ENCODE measurements around the gene G0S2. TPM values are rescaled to one million over a fixed set of nuclear protein-coding genes. Genes with fewer than 3 reads are reported as not detected.
A peak's percentile ranks its signal among the peaks of the same experiment; 100 is the strongest.

The G0S2 gene
- total RNA-seq, 1 experiment from 2014 or later: 620 TPM

DNA sequence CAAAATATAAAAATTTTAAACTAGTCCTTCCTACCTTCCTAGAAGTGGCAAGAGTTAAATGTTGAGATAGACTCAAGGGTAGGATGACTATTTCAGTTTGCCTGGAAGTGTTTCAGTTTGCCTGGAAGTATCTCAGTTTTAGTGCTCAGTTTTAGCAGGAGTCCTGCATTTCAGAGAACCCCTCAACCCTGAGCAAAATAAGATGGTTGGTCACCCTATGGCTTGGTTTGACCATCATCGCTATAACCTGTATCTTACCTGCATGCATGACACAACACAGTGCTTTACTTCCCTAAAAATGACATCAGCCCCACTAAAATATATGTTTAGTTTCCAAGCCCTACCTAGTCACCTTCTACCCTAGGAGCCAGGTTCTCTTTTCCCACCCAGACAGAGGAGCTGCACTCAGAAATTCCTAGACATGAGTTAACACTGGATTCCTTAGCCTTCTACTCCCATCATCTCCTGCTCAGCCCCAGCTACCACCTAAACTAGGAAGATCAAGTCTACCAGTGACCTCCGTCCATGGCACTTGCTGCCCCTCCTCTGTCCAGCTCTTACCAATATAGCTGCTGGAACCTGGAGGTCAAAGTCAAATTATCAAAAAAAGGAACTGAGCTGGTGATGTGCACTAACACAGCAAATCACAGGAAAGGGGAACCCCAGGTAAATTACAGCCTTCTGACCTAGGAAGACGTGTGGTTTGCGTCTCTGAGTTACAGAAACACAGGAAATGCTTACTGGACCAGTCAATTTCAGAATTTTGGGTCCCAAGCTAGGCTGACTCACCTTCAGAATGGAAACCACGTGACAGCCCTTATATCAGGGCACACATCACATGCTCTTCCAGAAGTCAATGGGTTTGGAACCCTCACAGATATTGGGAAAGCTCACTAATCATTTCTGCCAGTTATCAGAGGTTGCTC is 2.2 kb upstream of the G0S2 start:
- H3K36me3 ChIP-seq (ENCODE audit: low read depth, low read length): no peaks in the 10 kb centered on the region
- H4K20me1 ChIP-seq (ENCODE audit: low read length): peaks cover 6% of the 10 kb centered on the region; the same call in 1 of the 2 replicates
- H2AFZ ChIP-seq (ENCODE audit: low read length): no peak overlapping the region
- ChIA-PET POLR2A (ENCODE audit: unreplicated experiment) (interaction anchor here (0.6 to 1.8 kb wide), 2 partner anchors 15 to 20 kb away, joined by 4 to 5 read pairs; partner anchors contain the start of gene LAMB3), CTCF (interaction anchor here (0.7 kb wide), 1 partner anchor 20 kb away, joined by 3 read pairs; no protein-coding TSS in a partner anchor)
- no peaks in the 10 kb centered on the region for H3F3A ChIP-seq (ENCODE audit: low read length, unreplicated experiment)
- intact Hi-C loops (cut with micrococcal nuclease): no loop called here
- H3K4me1 ChIP-seq (ENCODE audit: insufficient read depth, low read length): peaks cover 61% of the 10 kb centered on the region
- no peak overlapping the region for H3K9ac ChIP-seq (ENCODE audit: low read length)
- peaks cover 41% of the 10 kb centered on the region for H3K79me2 ChIP-seq (ENCODE audit: low read length)
- ATAC-seq: no peak
- no peaks in the 10 kb centered on the region for H3K27me3 ChIP-seq (ENCODE audit: low read length)
- TF ChIP-seq, protein P1, sequence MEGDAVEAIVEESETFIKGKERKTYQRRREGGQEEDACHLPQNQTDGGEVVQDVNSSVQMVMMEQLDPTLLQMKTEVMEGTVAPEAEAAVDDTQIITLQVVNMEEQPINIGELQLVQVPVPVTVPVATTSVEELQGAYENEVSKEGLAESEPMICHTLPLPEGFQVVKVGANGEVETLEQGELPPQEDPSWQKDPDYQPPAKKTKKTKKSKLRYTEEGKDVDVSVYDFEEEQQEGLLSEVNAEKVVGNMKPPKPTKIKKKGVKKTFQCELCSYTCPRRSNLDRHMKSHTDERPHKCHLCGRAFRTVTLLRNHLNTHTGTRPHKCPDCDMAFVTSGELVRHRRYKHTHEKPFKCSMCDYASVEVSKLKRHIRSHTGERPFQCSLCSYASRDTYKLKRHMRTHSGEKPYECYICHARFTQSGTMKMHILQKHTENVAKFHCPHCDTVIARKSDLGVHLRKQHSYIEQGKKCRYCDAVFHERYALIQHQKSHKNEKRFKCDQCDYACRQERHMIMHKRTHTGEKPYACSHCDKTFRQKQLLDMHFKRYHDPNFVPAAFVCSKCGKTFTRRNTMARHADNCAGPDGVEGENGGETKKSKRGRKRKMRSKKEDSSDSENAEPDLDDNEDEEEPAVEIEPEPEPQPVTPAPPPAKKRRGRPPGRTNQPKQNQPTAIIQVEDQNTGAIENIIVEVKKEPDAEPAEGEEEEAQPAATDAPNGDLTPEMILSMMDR (conservative IDR thresholded peaks at IDR 0.05; ENCODE audit: low read depth, low read length): no peak
- TF ChIP-seq EZH2 (IDR thresholded peaks at IDR 0.05; ENCODE audit: low read length, unreplicated experiment) (no peak), EZH2phosphoT487 (IDR thresholded peaks at IDR 0.05; ENCODE audit: borderline replicate concordance, low read length) (no peak)
- H3K4me2 ChIP-seq (ENCODE audit: low read length): peak overlapping the region; percentile 84; the same call in 1 of the 2 replicates
- BruUV-seq (replicated peaks): no TSS peak
- no peak overlapping the region for H3K27ac ChIP-seq (ENCODE audit: low read length)
- peak; percentile 45 for DNase-seq
- H3K9me2 ChIP-seq (replicated peaks; ENCODE audit: low read length): no peaks in the 10 kb centered on the region
- H3K9me3 ChIP-seq (ENCODE audit: low read length): no peaks in the 10 kb centered on the region
- H3K4me3 ChIP-seq (ENCODE audit: low read length): no peak overlapping the region

DNA sequence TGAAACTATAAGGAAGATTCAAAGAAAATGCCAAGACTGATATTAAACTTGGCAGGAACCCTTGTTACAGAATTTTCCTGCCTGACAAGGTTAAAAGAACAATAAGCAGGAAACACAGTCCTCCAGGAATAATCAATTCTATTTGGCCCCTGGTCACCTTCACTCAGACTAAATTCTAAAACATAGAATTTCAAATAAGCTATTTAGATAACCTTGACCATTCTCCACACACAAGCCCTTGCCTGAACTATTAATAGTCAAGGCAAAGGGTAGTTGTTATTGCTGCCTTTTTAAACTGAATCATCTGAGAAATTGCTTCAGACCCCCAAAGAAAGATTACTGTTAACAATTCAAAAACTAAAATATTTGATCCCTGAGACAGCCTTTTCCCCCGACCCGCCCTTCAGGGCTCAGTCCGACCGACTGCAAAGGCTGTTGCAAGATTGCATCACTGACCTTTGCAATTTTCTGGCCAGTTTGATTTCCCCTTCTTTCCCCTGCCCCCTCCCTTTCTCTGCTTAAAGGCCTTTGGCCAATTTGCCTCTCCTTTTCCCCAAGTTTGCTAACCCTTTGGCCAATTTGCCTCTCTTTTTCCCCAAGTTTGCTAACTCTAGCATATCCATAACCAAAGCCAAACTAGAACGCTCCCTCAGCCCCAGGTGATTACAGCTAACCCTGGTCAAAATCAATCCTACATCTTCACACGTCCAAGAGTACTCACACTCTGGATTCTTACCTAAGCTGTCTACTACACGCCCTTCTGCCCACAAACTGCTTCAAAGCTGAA is 1.4 kb upstream of the G0S2 start:
- H3K4me1 ChIP-seq (ENCODE audit: insufficient read depth, low read length): peaks cover 59% of the 10 kb centered on the region
- ChIA-PET CTCF (no interaction called here), POLR2A (ENCODE audit: unreplicated experiment) (interaction anchor here (0.6 to 2.4 kb wide), 5 partner anchors 14 to 25 kb away, joined by 3 to 19 read pairs (median 5); partner anchors contain the start of gene LAMB3)
- BruUV-seq (replicated peaks): no TSS peak
- no peak overlapping the region for H3K9ac ChIP-seq (ENCODE audit: low read length)
- H3K79me2 ChIP-seq (ENCODE audit: low read length): peaks cover 41% of the 10 kb centered on the region
- TF ChIP-seq EZH2 (IDR thresholded peaks at IDR 0.05; ENCODE audit: low read length, unreplicated experiment): no peak
- TF ChIP-seq, protein P1 (conservative IDR thresholded peaks at IDR 0.05; ENCODE audit: low read depth, low read length): no peak
- no peak for TF ChIP-seq EZH2phosphoT487 (IDR thresholded peaks at IDR 0.05; ENCODE audit: borderline replicate concordance, low read length)
- peaks cover 6% of the 10 kb centered on the region; the same call in 1 of the 2 replicates for H4K20me1 ChIP-seq (ENCODE audit: low read length)
- H3K27me3 ChIP-seq (ENCODE audit: low read length): no peaks in the 10 kb centered on the region
- peak overlapping the region; percentile 84 for H3K4me2 ChIP-seq (ENCODE audit: low read length)
- DNase-seq: no peak
- no peak overlapping the region for H3K27ac ChIP-seq (ENCODE audit: low read length)
- peak overlapping the region; percentile 71; the same call in 1 of the 2 replicates for H3K4me3 ChIP-seq (ENCODE audit: low read length)
- H3K36me3 ChIP-seq (ENCODE audit: low read depth, low read length): no peaks in the 10 kb centered on the region
- H3K9me3 ChIP-seq (ENCODE audit: low read length): no peaks in the 10 kb centered on the region
- H3K9me2 ChIP-seq (replicated peaks; ENCODE audit: low read length): no peaks in the 10 kb centered on the region
- H3F3A ChIP-seq (ENCODE audit: low read length, unreplicated experiment): no peaks in the 10 kb centered on the region
- ATAC-seq: no peak
- intact Hi-C loops (cut with micrococcal nuclease): no loop called here
- H2AFZ ChIP-seq (ENCODE audit: low read length): no peak overlapping the region

Measured in PC-3 (cell line).